ENCODE results near the gene MCM9.

DNA sequence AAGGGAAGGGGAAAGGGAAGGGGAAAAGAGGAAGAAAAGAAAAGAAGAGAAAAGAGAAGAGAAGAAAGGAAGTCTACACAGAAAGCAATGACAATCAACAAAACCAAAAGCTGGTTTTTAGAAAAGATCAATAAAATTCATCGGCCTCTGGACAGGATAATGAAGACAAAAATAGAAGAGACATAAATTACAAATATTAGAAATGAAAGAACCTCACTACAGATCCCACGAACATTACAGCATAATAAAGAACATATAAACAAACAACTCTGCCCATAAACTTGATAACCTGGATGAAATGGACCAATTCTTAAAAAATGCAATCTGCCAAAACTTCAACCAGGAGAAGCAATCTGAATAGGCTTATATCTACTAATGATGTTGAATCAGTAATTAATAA lies 61.7 kb downstream of the MCM9 start:
- TF ChIP-seq, protein P1, sequence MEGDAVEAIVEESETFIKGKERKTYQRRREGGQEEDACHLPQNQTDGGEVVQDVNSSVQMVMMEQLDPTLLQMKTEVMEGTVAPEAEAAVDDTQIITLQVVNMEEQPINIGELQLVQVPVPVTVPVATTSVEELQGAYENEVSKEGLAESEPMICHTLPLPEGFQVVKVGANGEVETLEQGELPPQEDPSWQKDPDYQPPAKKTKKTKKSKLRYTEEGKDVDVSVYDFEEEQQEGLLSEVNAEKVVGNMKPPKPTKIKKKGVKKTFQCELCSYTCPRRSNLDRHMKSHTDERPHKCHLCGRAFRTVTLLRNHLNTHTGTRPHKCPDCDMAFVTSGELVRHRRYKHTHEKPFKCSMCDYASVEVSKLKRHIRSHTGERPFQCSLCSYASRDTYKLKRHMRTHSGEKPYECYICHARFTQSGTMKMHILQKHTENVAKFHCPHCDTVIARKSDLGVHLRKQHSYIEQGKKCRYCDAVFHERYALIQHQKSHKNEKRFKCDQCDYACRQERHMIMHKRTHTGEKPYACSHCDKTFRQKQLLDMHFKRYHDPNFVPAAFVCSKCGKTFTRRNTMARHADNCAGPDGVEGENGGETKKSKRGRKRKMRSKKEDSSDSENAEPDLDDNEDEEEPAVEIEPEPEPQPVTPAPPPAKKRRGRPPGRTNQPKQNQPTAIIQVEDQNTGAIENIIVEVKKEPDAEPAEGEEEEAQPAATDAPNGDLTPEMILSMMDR (IDR thresholded peaks at IDR 0.05) = no peak
- TF ChIP-seq POLR2A (IDR thresholded peaks at IDR 0.05) = no peak

Data from body of pancreas (tissue), 4 donors.